GM12892 (cell line): ENCODE measurements around the gene GALR2.

Experiments used
- POLR2A ChIP-seq: IDR thresholded peaks from 2 replicates; pipeline ENCODE4 v1.6.1; 2011; ENCODE audit warnings: low read depth, low read length, control low read depth
- POLR2AphosphoS5 ChIP-seq: IDR thresholded peaks from 2 replicates; pipeline ENCODE4 v1.6.1; 2011; ENCODE audit warnings: low read depth, low read length, control low read depth
- TAF1 ChIP-seq: IDR thresholded peaks from 2 replicates; pipeline ENCODE4 v1.6.1; 2011; ENCODE audit warnings: low read depth, mild to moderate bottlenecking, control low read depth, low read length, borderline replicate concordance

DNA sequence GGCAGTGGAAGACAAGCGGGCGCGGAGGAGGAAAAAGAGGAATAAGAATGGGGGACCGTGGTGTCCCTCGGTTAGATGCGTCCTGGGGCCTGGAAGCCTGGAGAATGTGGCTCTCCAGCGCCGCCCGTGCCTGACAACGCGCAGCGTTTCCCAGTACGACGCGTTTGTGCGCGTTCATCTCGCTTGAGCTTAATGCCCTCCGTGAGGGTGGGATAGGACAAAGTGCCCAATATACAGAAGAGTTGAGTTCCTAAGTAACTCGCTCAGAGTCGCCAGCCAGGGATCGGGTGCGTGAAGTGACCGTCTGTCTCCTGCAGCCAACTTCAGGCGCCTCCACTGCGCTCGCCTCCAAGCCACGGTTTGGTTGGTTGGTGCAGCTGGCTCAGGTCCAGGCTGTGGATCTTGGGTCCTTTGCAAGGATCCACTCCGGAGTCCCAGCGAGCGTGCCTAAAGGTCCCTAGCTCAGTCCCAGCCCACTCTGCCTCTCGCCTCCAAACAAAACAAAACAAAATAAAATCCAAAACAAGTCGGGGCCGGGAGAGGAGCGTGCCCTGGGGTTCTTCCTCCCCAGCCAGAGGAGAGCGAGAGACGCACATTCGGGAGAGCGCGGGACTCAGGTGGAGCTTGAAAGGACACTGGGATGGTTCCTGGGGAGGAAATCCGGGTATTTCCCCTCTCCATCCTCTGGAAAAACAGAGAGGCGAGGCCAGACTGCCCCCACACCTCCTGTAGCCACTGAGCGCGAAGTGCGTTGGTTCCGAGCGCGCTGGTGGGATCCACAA, 974 bp downstream of the GALR2 start:
- TF ChIP-seq POLR2A (no peak), POLR2AphosphoS5 (no peak), TAF1 (no peak)
